HepG2 (cell line): ENCODE data around the gene GPR107. TPM values are rescaled to one million over a fixed set of nuclear protein-coding genes. Genes with fewer than 3 reads are reported as not detected.

Experiments used
- ATAC-seq: fragments of 200-7000 bp; cut with Tn5 transposase; 3 replicates; pipeline ENCODE4 v1.9.1; 2020; ENCODE audit warnings: mild to moderate bottlenecking, moderate library complexity
- BruUV-seq: library from RNA; stranded (reverse); fragments of 400-500 nt; replicated peaks from 2 replicates; lab custom pipeline; 2021; lab: Mats Ljungman, UMichigan
- CTCF ChIA-PET: fragments of 300-600 bp; formaldehyde crosslinking; extraction: SDS; loops from one replicate; lab custom pipeline; 2021; ENCODE audit warnings: low total read pairs, inconsistent platforms, low intra/inter-chr PET ratio; lab: Yijun Ruan, JAX
- POLR2A ChIA-PET: fragments of 350-600 bp; sonication (Branson Sonifier 250); formaldehyde crosslinking; loops from one replicate; lab custom pipeline; 2020; ENCODE audit warnings: antibody characterized with exemption, inconsistent platforms; lab: Yijun Ruan, JAX
- DNase-seq: peaks from one replicate; pipeline ENCODE4 v3.0.0-alpha.2; 2015; ENCODE audit warnings: low spot score
- FAIRE-seq: peaks from 3 replicates; lab custom pipeline; 2011; peaks lifted over from hg19 to GRCh38; lab: Jason Lieb, UNC
- H2AFZ ChIP-seq: one replicate; pipeline ENCODE4 v1.6.1; 2011; ENCODE audit warnings: low read length, inconsistent platforms
- H3K27ac ChIP-seq: fragments of 300-600 bp; 3 replicates; pipeline ENCODE4 v1.8.0; 2011; ENCODE audit warnings: mixed run types, mild to moderate bottlenecking, mixed read lengths, low read length, inconsistent platforms; ENCODE audit not compliant: insufficient read depth; ENCODE audit errors: extremely low read length
- H3K27me3 ChIP-seq, 2 experiments: fragments of 200-600 bp in 1 of 2; 2 replicates in 1 of 2; 3 replicates in 1 of 2; pipeline versions ENCODE4 v1.6.0 to v1.8.0; 2011; ENCODE audit warnings: low read length in 2 of 2, mild to moderate bottlenecking in 2 of 2, moderate library complexity in 2 of 2, inconsistent platforms in 1 of 2; ENCODE audit not compliant: insufficient read depth in 2 of 2, control insufficient read depth in 1 of 2
- H3K36me3 ChIP-seq, 2 experiments: fragments of 200-600 bp in 1 of 2; replicated peaks in 1 of 2; 2 replicates in 1 of 2; 3 replicates in 1 of 2; pipeline versions ENCODE4 v1.5.1 to v1.8.0; 2011; ENCODE audit warnings: low read length in 2 of 2, inconsistent platforms in 1 of 2; ENCODE audit not compliant: insufficient read depth in 2 of 2, control insufficient read depth in 1 of 2
- H3K4me1 ChIP-seq: 2 replicates; pipeline ENCODE4 v1.5.1; 2012; ENCODE audit warnings: low read length, inconsistent platforms; ENCODE audit not compliant: insufficient read depth
- H3K4me2 ChIP-seq: 2 replicates; pipeline ENCODE4 v1.6.0; 2011; ENCODE audit warnings: low read depth, low read length, inconsistent platforms
- H3K4me3 ChIP-seq, 3 experiments: fragments of 200-600 bp in 1 of 3; sonication (generic), shearing (Covaris generic) in 1 of 3; replicated peaks in 1 of 3; 2 replicates each; pipeline ENCODE4 v1.5.1; 2011 to 2016; ENCODE audit warnings: low read length in 3 of 3, inconsistent platforms in 2 of 3, low read depth in 2 of 3, mild to moderate bottlenecking in 2 of 3, control low read depth in 1 of 3, mixed read lengths in 1 of 3; ENCODE audit not compliant: insufficient read depth in 1 of 3
- H3K79me2 ChIP-seq: one replicate; pipeline ENCODE4 v1.6.1; 2011; ENCODE audit warnings: low read length, inconsistent platforms; ENCODE audit not compliant: insufficient read depth
- H3K9ac ChIP-seq: 2 replicates; pipeline ENCODE4 v1.6.0; 2011; ENCODE audit warnings: mild to moderate bottlenecking, low read depth, low read length, inconsistent platforms; ENCODE audit not compliant: insufficient read depth
- H3K9me3 ChIP-seq: 2 replicates; pipeline ENCODE4 v1.5.1; 2012; ENCODE audit warnings: mild to moderate bottlenecking, low read length
- H4K20me1 ChIP-seq: 2 replicates; pipeline ENCODE4 v1.6.0; 2011; ENCODE audit warnings: inconsistent platforms, mild to moderate bottlenecking, low read length, moderate library complexity; ENCODE audit not compliant: insufficient read depth
- BORCS8-MEF2B ChIP-seq: sonication (generic); formaldehyde crosslinking; IDR thresholded peaks from 2 replicates; pipeline ENCODE4 v1.8.0; 2022; ENCODE audit warnings: mild to moderate bottlenecking, missing genetic modification reagents
- MBD4 ChIP-seq: IDR thresholded peaks from 2 replicates; pipeline ENCODE4 v1.6.1; 2012; ENCODE audit warnings: low read length, inconsistent platforms, borderline replicate concordance
- THAP9 ChIP-seq: sonication (generic); formaldehyde crosslinking; IDR thresholded peaks from 2 replicates; pipeline ENCODE4; 2020; ENCODE audit warnings: missing genetic modification reagents, mild to moderate bottlenecking, borderline replicate concordance
- TMF1 ChIP-seq: sonication (generic); formaldehyde crosslinking; IDR thresholded peaks from 2 replicates; pipeline ENCODE4 v1.8.1; 2022; ENCODE audit warnings: low read depth, missing genetic modification reagents
- ZFP36 ChIP-seq: fragments of 150-350 bp; IDR thresholded peaks from 2 replicates; pipeline ENCODE4 v1.6.1; 2018; ENCODE audit warnings: borderline replicate concordance, low read length, low read depth; ENCODE audit not compliant: partially characterized antibody
- ZKSCAN5 ChIP-seq: sonication (generic); formaldehyde crosslinking; IDR thresholded peaks from 2 replicates; pipeline ENCODE4 v1.5.1; 2020; ENCODE audit warnings: mild to moderate bottlenecking, missing genetic modification reagents
- ZNF143 ChIP-seq: sonication (generic); formaldehyde crosslinking; IDR thresholded peaks from 2 replicates; pipeline ENCODE4 v1.4.0; 2020; ENCODE audit warnings: missing genetic modification reagents
- ZNF33A ChIP-seq: sonication (generic); formaldehyde crosslinking; IDR thresholded peaks from 2 replicates; pipeline ENCODE4 v1.5.1; 2020; ENCODE audit warnings: missing genetic modification reagents, mild to moderate bottlenecking, moderate library complexity, borderline replicate concordance
- ZNF558 ChIP-seq: sonication (generic); formaldehyde crosslinking; IDR thresholded peaks from 2 replicates; pipeline ENCODE4 v1.9.0; 2022; ENCODE audit warnings: mild to moderate bottlenecking, missing genetic modification reagents, borderline replicate concordance
- ZNF629 ChIP-seq: sonication (generic); formaldehyde crosslinking; conservative IDR thresholded peaks from 2 replicates; pipeline ENCODE4 v1.5.0; 2020; ENCODE audit warnings: missing genetic modification reagents
- ZNF672 ChIP-seq: sonication (generic); formaldehyde crosslinking; IDR thresholded peaks from 2 replicates; pipeline ENCODE4 v1.8.1; 2022; ENCODE audit warnings: missing genetic modification reagents
- ZNF678 ChIP-seq: sonication (generic); formaldehyde crosslinking; IDR thresholded peaks from 2 replicates; pipeline ENCODE4 v1.4.0; 2020; ENCODE audit warnings: mild to moderate bottlenecking, missing genetic modification reagents
- ZNF772 ChIP-seq: sonication (generic); formaldehyde crosslinking; IDR thresholded peaks from 2 replicates; pipeline ENCODE4 v1.5.0; 2020; ENCODE audit warnings: mild to moderate bottlenecking, missing genetic modification reagents
- ZNF775 ChIP-seq: sonication (generic); formaldehyde crosslinking; IDR thresholded peaks from 2 replicates; pipeline ENCODE4 v1.4.0; 2020; ENCODE audit warnings: missing genetic modification reagents, mild to moderate bottlenecking, moderate library complexity, borderline replicate concordance
- WGBS: methylation state at CpG from one replicate; pipeline ENCODE4 v1.1.6; 2017; ENCODE audit warnings: low lambda C conversion rate; 5-methylcytosine and 5-hydroxymethylcytosine counted together
- in situ Hi-C: cut with HindIII; loops from 2 replicates; pipeline ENCODE4 v1.10.0; 2017; ENCODE audit warnings: low pct_unique_long_range_greater_than_20kb; ENCODE audit not compliant: extremely low pct_ligation_motif_present
- intact Hi-C: fragments of 100-400 bp; cut with micrococcal nuclease; formaldehyde crosslinking; loops from one replicate; pipeline ENCODE4 v1.10.0; 2022; ENCODE audit not compliant: unreplicated experiment
- polyA plus RNA-seq, 8 experiments: library from polyadenylated mRNA; depleted of rRNA in 3 of 8; stranded (reverse) in 7 of 8; unstranded in 1 of 8; fragments of >200 nt; fragmentation: Illumina TruSeq in 4 of 8; extraction: Trizol in 4 of 8; gene quantifications; 2 replicates each; pipeline versions ENCODE4 v1.2.1 to v1.2.3, GENCODE V29; 2011 to 2016; ENCODE audit warnings: low read depth in 4 of 8, missing spikeins in 1 of 8, mixed read lengths in 1 of 8; ENCODE audit not compliant: insufficient read depth in 1 of 8
- total RNA-seq, 5 experiments: library from RNA; depleted of rRNA; stranded (reverse); fragments of >200 nt; fragmentation: Illumina TruSeq; extraction: Trizol; gene quantifications; 2 replicates each; pipeline ENCODE4 v1.2.3, GENCODE V29; 2016; ENCODE audit warnings: low read depth in 1 of 5
- TF ChIP-seq, protein P1 (sequence below): sonication (generic); formaldehyde crosslinking; conservative IDR thresholded peaks from 2 replicates; pipeline ENCODE4 v1.4.0; 2020; ENCODE audit warnings: missing genetic modification reagents
- TF ChIP-seq, protein P2 (sequence below): sonication (generic); formaldehyde crosslinking; IDR thresholded peaks from 2 replicates; pipeline ENCODE4 v1.8.1; 2023; ENCODE audit warnings: mild to moderate bottlenecking, missing genetic modification reagents

GPR107 gene
- total and polyA plus RNA-seq, 2 of the 13 experiments (the other 11 are each of a cell fraction or from before 2014, with no cell fraction given): 22.5 to 24.4 TPM

DNA sequence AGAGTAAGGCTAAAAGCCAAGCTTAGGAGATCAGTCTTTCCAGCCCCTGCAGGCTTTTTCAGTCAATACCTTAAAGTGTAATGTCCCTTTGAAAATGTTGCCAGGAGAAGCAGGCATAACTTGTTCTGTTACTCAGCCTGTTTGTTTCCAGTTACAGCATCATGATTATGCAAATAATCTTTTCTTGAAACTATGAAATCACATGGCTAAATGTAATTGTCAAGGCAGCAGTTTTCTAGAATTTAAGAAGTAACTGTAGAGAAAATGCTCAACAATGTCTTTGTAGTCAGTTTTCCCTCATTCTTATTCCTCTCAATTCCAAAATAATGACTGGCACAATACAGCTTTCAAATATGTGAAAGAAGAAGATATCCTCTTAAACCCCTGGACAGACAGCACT, 1.9 kb upstream of the GPR107 start (continued):
- TF ChIP-seq, protein P1, sequence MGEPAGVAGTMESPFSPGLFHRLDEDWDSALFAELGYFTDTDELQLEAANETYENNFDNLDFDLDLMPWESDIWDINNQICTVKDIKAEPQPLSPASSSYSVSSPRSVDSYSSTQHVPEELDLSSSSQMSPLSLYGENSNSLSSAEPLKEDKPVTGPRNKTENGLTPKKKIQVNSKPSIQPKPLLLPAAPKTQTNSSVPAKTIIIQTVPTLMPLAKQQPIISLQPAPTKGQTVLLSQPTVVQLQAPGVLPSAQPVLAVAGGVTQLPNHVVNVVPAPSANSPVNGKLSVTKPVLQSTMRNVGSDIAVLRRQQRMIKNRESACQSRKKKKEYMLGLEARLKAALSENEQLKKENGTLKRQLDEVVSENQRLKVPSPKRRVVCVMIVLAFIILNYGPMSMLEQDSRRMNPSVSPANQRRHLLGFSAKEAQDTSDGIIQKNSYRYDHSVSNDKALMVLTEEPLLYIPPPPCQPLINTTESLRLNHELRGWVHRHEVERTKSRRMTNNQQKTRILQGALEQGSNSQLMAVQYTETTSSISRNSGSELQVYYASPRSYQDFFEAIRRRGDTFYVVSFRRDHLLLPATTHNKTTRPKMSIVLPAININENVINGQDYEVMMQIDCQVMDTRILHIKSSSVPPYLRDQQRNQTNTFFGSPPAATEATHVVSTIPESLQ (CRISPR knock-in tag): no peak
- TF ChIP-seq ZNF33A (CRISPR knock-in tag) (no peak), ZNF143 (CRISPR knock-in tag) (no peak), ZNF558 (CRISPR knock-in tag) (no peak), ZNF775 (CRISPR knock-in tag) (no peak)

DNA sequence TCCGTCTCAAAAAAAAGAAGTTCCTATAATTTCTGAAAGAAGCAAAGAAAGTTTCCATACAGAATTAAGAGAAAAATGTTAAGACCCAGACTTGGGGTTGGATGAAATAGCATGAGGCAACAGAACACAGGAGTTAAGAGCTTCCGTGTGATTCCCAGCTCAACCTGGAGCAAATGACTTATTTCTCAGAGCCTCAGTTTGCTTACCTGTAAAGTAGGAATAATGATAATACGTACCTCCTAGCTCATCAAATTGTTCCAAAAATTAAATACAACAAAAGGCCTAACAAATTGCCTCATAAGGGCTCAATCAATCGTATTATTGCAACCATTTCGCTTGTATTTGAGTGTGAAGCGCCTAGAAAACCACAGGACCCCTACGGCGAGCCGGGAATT, 600 bp upstream of the GPR107 start:
- TSS peak; percentile 88 for BruUV-seq
- POLR2A ChIA-PET: interaction anchor here (0.8 to 2.0 kb wide), 7 partner anchors 10 to 168 kb away, joined by 3 to 39 read pairs (median 4); partner anchors contain the start of gene FNBP1
- Histone ChIP-seq H3K27ac (peak overlapping the region; percentile 87), H3K79me2 (peaks cover 31% of the 10 kb centered on the region), H3K4me1 (peaks cover 30% of the 10 kb centered on the region), H3K4me3 (peak overlapping the region; percentile 90 to 97 (median 93)), H3K36me3 (no peaks in the 10 kb centered on the region; a peak in 2 of 5 replicates), H3K4me2 (peak overlapping the region; percentile 96), H3K27me3 (no peaks in the 10 kb centered on the region; a peak in 1 of 5 replicates), H3K9ac (peak overlapping the region; percentile 86), H4K20me1 (no peaks in the 10 kb centered on the region), H3K9me3 (no peaks in the 10 kb centered on the region), H2AFZ (no peak overlapping the region)
- CTCF ChIA-PET: interaction anchor here (1.5 kb wide), 1 partner anchor 169 kb away, joined by 4 read pairs; no protein-coding TSS in a partner anchor
- FAIRE-seq: no peak
- ATAC-seq: no peak
- WGBS: 5% methylated on average over 9 of the region's 9 CpGs
- no peak for DNase-seq
- intact Hi-C loops: no loop called here
- in situ Hi-C loops: no loop called here
- TF ChIP-seq ZNF772 (CRISPR knock-in tag) (no peak), ZFP36 (no peak), ZNF672 (CRISPR knock-in tag) (no peak), ZKSCAN5 (CRISPR knock-in tag) (no peak), TMF1 (CRISPR knock-in tag) (0 out of 2 replicates have a peak, but pooled peaks have one; percentile 10), ZNF678 (no peak), THAP9 (CRISPR knock-in tag) (no peak), BORCS8-MEF2B (CRISPR knock-in tag) (no peak), MBD4 (no peak), ZNF629 (peak; percentile 84)
- TF ChIP-seq, protein P2, sequence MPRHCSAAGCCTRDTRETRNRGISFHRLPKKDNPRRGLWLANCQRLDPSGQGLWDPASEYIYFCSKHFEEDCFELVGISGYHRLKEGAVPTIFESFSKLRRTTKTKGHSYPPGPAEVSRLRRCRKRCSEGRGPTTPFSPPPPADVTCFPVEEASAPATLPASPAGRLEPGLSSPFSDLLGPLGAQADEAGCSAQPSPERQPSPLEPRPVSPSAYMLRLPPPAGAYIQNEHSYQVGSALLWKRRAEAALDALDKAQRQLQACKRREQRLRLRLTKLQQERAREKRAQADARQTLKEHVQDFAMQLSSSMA (CRISPR knock-in tag): no peak
